ENCODE measurements around the gene SERPINE1.
A peak's percentile ranks its signal among the peaks of the same experiment; 100 is the strongest.

Gene SERPINE1

GRCh38 chr7:101172005-101172853, 45.3 kb downstream of the SERPINE1 start:
- peak; percentile 99 for DNase-seq

GRCh38 chr7:101172854-101173751, 46.2 kb downstream of the SERPINE1 start:
- DNase-seq = peak; percentile 93

- DNase-seq = peak; percentile 60
These were observed 46.9 kb downstream of the SERPINE1 start for GRCh38 chr7:101173752-101174244.

- DNase-seq = peak; percentile 79
These were observed 47.5 kb downstream of the SERPINE1 start for GRCh38 chr7:101174322-101174854.

GRCh38 chr7:101175664-101176063, 48.8 kb downstream of the SERPINE1 start:
- no peak for DNase-seq

GRCh38 chr7:101177644-101178043, 50.7 kb downstream of the SERPINE1 start:
- no peak for DNase-seq

- DNase-seq = peak; percentile 70
These were observed 52.2 kb downstream of the SERPINE1 start for GRCh38 chr7:101179117-101179516.

GRCh38 chr7:101179713-101180112, 52.8 kb downstream of the SERPINE1 start:
- no peak for DNase-seq

GRCh38 chr7:101180130-101180755, 53.3 kb downstream of the SERPINE1 start, which contains the start of gene NAT16:
TSS of gene NAT16 (minus strand) at chr7:101180293. CDS start at chr7:101174807, 5,486 bp downstream.
- DNase-seq = no peak

GRCh38 chr7:101185258-101185839, 58.4 kb downstream of the SERPINE1 start:
- no peak for DNase-seq

GRCh38 chr7:101186194-101186593, 59.3 kb downstream of the SERPINE1 start:
- DNase-seq = no peak

GRCh38 chr7:101186844-101187428, 60.0 kb downstream of the SERPINE1 start:
- peak; percentile 54 for DNase-seq

All from RPMI8226 (cell line).